Measurements from ENCODE around the gene SLAIN1. TPM values are rescaled to one million over a fixed set of nuclear protein-coding genes. Genes with fewer than 3 reads are reported as not detected.

The SLAIN1 gene
- total and polyA plus RNA-seq, 2 of the 8 experiments (the other 6 are each of a cell fraction or from before 2014, with no cell fraction given) = 35.0 to 37.7 TPM

GRCh38 chr13:77749344-77749880, 51.9 kb downstream of the SLAIN1 start (continued):
- no peak for TF ChIP-seq CTCF (IDR thresholded peaks at IDR 0.05; ENCODE audit: control extremely low read depth in 1 of 3, insufficient read depth in 1 of 3, low read depth in 1 of 3, low read length in 3 of 3)
- no peak for TF ChIP-seq SIX5 (IDR thresholded peaks at IDR 0.05; ENCODE audit: low read depth, low read length)
- no peak for TF ChIP-seq SIN3A (conservative IDR thresholded peaks at IDR 0.05 in 1 of 2, IDR thresholded peaks at IDR 0.05 in 1 of 2; ENCODE audit: low read depth in 1 of 2, low read length in 2 of 2)
- TF ChIP-seq SP4 (IDR thresholded peaks at IDR 0.05; ENCODE audit: low read length) = no peak

Data from H1 (cell line).